ENCODE results near the gene OTOA. TPM values are rescaled to one million over a fixed set of nuclear protein-coding genes. Genes with fewer than 3 reads are reported as not detected.

The OTOA gene
- total RNA-seq, 1 experiment from 2014 or later = 0.11 TPM

GRCh38 chr16:21704733-21705132, 41.0 kb downstream of the OTOA start:
- Mint-ChIP-seq H3K4me3 (no peak overlapping the region), H3K36me3 (ENCODE audit: insufficient read depth in 1 of 3, low read depth in 3 of 3) (no peaks in the 10 kb centered on the region), H3K27ac (no peak overlapping the region), H3K4me1 (peaks cover 6 to 13% of the 10 kb centered on the region in 2 experiments), H3K27me3 (ENCODE audit: low read depth) (no peaks in the 10 kb centered on the region), H3K9me3 (no peaks in the 10 kb centered on the region; a peak in 2 of 5 replicates)
- Histone ChIP-seq H3K56ac (ENCODE audit: insufficient read length, low read depth, low read length) (no peak overlapping the region), H3K9ac (ENCODE audit: extremely low read depth, insufficient read length, low read length) (no peak overlapping the region), H3K14ac (ENCODE audit: insufficient read depth, low read length) (no peak overlapping the region), H3K23me2 (ENCODE audit: insufficient read length, low read depth, low read length, poor library complexity, severe bottlenecking) (no peaks in the 10 kb centered on the region), H4K5ac (ENCODE audit: insufficient read length, low read depth, low read length) (no peak overlapping the region), H3K4me1 (ENCODE audit: insufficient read depth, low read length) (peaks cover 2% of the 10 kb centered on the region; the same call in 1 of the 2 replicates), H3K4me2 (ENCODE audit: insufficient read depth, insufficient read length, low read length) (no peak overlapping the region), H2BK12ac (ENCODE audit: insufficient read length, low read depth, low read length) (no peak overlapping the region), H2BK15ac (ENCODE audit: low read depth, low read length) (no peak overlapping the region), H2AFZ (ENCODE audit: low read length) (no peak overlapping the region), H4K20me1 (ENCODE audit: control insufficient read depth, insufficient read depth, insufficient read length) (no peaks in the 10 kb centered on the region), H4K8ac (replicated peaks; ENCODE audit: insufficient read length, low read depth, low read length) (no peak overlapping the region), H2BK120ac (ENCODE audit: low read depth, low read length, poor library complexity, severe bottlenecking) (no peak overlapping the region), H3K79me2 (ENCODE audit: insufficient read depth, low read length) (no peaks in the 10 kb centered on the region), H2BK20ac (ENCODE audit: low read depth, low read length, poor library complexity, severe bottlenecking) (no peak overlapping the region), H3K4ac (ENCODE audit: low read depth, low read length) (no peak overlapping the region), H3K27ac (ENCODE audit: insufficient read length, low read depth, low read length) (no peak overlapping the region), H2BK5ac (ENCODE audit: insufficient read length, low read length) (no peak overlapping the region), H3K18ac (ENCODE audit: insufficient read length, low read depth, low read length) (no peak overlapping the region), H2AK5ac (ENCODE audit: insufficient read length, low read length) (no peak overlapping the region), H3K9me3 (ENCODE audit: control insufficient read depth, low read depth, low read length) (no peaks in the 10 kb centered on the region), H3K27me3 (ENCODE audit: insufficient read depth, low read length) (no peaks in the 10 kb centered on the region), H3K79me1 (ENCODE audit: insufficient read depth, low read depth, low read length, poor library complexity, severe bottlenecking) (no peaks in the 10 kb centered on the region), H3T11ph (ENCODE audit: low read length) (no peak overlapping the region), H4K91ac (ENCODE audit: insufficient read length, low read depth, low read length) (no peak overlapping the region), H3K23ac (ENCODE audit: insufficient read length, low read depth, low read length) (no peak overlapping the region)
- DNase-seq = no peak
- no CpG with 5 or more reads among the region's 6 CpGs for WGBS (ENCODE audit: extremely low coverage, insufficient read length, low lambda C conversion rate)
- TF ChIP-seq, protein P1, sequence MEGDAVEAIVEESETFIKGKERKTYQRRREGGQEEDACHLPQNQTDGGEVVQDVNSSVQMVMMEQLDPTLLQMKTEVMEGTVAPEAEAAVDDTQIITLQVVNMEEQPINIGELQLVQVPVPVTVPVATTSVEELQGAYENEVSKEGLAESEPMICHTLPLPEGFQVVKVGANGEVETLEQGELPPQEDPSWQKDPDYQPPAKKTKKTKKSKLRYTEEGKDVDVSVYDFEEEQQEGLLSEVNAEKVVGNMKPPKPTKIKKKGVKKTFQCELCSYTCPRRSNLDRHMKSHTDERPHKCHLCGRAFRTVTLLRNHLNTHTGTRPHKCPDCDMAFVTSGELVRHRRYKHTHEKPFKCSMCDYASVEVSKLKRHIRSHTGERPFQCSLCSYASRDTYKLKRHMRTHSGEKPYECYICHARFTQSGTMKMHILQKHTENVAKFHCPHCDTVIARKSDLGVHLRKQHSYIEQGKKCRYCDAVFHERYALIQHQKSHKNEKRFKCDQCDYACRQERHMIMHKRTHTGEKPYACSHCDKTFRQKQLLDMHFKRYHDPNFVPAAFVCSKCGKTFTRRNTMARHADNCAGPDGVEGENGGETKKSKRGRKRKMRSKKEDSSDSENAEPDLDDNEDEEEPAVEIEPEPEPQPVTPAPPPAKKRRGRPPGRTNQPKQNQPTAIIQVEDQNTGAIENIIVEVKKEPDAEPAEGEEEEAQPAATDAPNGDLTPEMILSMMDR (conservative IDR thresholded peaks at IDR 0.05) = no peak

Measured in H9 (cell line).